ENCODE data around the gene LAMC1. TPM values are rescaled to one million over a fixed set of nuclear protein-coding genes. Genes with fewer than 3 reads are reported as not detected.

The LAMC1 gene
- total and polyA plus RNA-seq, 4 donors: 23.4 to 272 (median 116) TPM

DNA sequence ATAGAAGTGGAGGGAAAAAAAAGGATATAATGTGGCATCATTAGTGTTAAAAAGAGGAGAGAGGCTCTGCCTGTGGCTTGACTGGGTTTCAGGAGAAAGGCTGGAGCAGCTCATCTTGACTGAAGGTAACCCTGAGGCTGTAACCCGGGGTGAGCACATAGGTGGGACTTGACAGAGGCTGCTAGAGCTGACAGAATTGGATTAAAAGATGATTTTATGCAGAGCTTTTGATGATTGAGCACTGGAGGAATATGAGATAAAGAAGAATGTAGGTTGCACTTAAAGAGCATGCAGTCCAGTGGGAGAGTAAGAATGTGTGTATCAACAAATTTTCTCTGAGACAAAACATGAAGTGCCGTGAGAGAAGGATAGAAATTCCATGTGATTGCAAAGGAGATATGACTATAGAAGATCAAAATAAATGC, 17.3 kb downstream of the LAMC1 start:
- Histone ChIP-seq H3K36me3 (ENCODE audit: control insufficient read depth in 4 of 4, insufficient read depth in 4 of 4, low read length in 4 of 4) (no peaks in the 10 kb centered on the region), H3K4me1 (ENCODE audit: control insufficient read depth in 5 of 5, insufficient read depth in 5 of 5, low read length in 5 of 5) (peaks cover 3 to 40% (median 11%) of the 10 kb centered on the region in 5 donors), H3K4me3 (no peak overlapping the region), H3K27ac (ENCODE audit: low read depth in 1 of 2, low read length in 1 of 2) (peak overlapping the region; percentile 41 to 64), H3K27me3 (ENCODE audit: control insufficient read depth in 3 of 3, insufficient read depth in 3 of 3, low read length in 2 of 3) (no peaks in the 10 kb centered on the region), H3K9ac (ENCODE audit: insufficient read depth in 1 of 2, low read length in 2 of 2) (no peak overlapping the region), H3K9me3 (ENCODE audit: control insufficient read depth in 4 of 4, insufficient read depth in 3 of 4, low read length in 3 of 4) (no peaks in the 10 kb centered on the region)
- ATAC-seq (ENCODE audit: insufficient read depth, low FRiP score) (no peak), DNase-seq (no peak)
- WGBS, 2 donors: 43 to 63% methylated on average over 2 of the region's 2 CpGs
- no peak for TF ChIP-seq CTCF (IDR thresholded peaks at IDR 0.05; ENCODE audit: control extremely low read depth, extremely low read depth)

GRCh38 chr1:183043254-183043653, 20.0 kb downstream of the LAMC1 start:
- no peaks in the 10 kb centered on the region for H3K9me3 ChIP-seq (ENCODE audit: control insufficient read depth in 4 of 4, insufficient read depth in 3 of 4, low read length in 3 of 4)
- no peak for ATAC-seq (ENCODE audit: insufficient read depth, low FRiP score)
- TF ChIP-seq CTCF (IDR thresholded peaks at IDR 0.05; ENCODE audit: control extremely low read depth, extremely low read depth): no peak
- no peak overlapping the region for H3K27ac ChIP-seq (ENCODE audit: low read depth in 1 of 2, low read length in 1 of 2)
- no peaks in the 10 kb centered on the region for H3K27me3 ChIP-seq (ENCODE audit: control insufficient read depth in 3 of 3, insufficient read depth in 3 of 3, low read length in 2 of 3)
- 62 to 76% methylated on average over 3 of the region's 3 CpGs for WGBS, 2 donors
- peaks cover 3 to 37% (median 11%) of the 10 kb centered on the region in 5 donors for H3K4me1 ChIP-seq (ENCODE audit: control insufficient read depth in 5 of 5, insufficient read depth in 5 of 5, low read length in 5 of 5)
- H3K4me3 ChIP-seq: no peak overlapping the region
- no peak overlapping the region for H3K9ac ChIP-seq (ENCODE audit: insufficient read depth in 1 of 2, low read length in 2 of 2)
- DNase-seq: no peak
- no peaks in the 10 kb centered on the region for H3K36me3 ChIP-seq (ENCODE audit: control insufficient read depth in 4 of 4, insufficient read depth in 4 of 4, low read length in 4 of 4)

DNA sequence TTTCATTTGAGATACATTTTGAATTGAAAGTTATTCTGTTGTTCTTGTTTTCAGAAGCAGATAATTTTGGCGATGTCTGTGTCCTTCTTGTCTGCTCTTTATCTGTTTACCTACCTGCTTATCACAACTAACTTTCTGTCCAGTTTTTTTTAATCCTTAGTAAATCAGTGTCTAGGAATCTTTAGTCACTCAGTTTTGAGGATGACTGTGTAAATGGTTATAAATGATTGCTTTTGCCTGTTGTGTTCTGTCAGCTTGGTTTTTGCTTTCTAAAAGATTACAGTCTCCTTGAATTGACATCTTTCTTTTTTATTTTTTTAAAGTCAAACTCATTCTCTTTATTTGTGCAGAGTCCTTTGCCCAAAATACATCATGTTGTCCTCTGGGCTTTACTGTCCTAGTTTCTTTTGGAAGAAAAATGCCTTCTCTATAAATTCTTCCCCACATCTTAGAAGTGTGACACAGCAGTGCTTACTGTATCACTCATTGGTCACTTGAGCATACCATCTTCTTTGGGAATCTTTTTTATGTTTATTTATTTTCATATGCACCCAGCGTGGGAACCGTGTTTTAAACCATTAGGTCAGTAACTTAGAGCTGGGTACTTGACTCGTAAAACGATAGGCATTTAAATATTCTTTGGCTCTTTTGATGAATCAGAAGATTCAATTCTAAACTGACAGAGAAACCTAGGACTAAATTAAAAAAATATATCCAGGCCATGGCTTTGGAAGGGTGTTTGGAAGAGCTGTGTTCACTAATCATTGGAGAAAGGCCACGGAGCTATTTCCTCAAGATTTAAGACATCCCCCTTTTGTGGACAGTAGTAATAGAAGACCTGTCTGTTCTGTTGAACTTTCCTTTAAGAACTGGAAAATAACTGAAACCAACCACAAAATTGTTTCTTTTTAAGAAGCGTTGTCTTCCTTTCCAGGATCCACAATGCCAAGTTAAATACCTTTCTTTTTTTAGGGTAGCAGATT, 20.9 kb downstream of the LAMC1 start:
- no peak overlapping the region for H3K9ac ChIP-seq (ENCODE audit: insufficient read depth in 1 of 2, low read length in 2 of 2)
- ATAC-seq (ENCODE audit: insufficient read depth, low FRiP score): no peak

More for the DNA sequence above, 20.9 kb downstream of the LAMC1 start:
- peaks cover 3 to 36% (median 11%) of the 10 kb centered on the region in 5 donors for H3K4me1 ChIP-seq (ENCODE audit: control insufficient read depth in 5 of 5, insufficient read depth in 5 of 5, low read length in 5 of 5)
- 59 to 72% methylated on average over 7 of the region's 7 CpGs for WGBS, 2 donors
- H3K27ac ChIP-seq (ENCODE audit: low read depth in 1 of 2, low read length in 1 of 2): no peak overlapping the region
- no peak for TF ChIP-seq CTCF (IDR thresholded peaks at IDR 0.05; ENCODE audit: control extremely low read depth, extremely low read depth)
- no peak overlapping the region for H3K4me3 ChIP-seq
- H3K9me3 ChIP-seq (ENCODE audit: control insufficient read depth in 4 of 4, insufficient read depth in 3 of 4, low read length in 3 of 4): no peaks in the 10 kb centered on the region
- H3K27me3 ChIP-seq (ENCODE audit: control insufficient read depth in 3 of 3, insufficient read depth in 3 of 3, low read length in 2 of 3): no peaks in the 10 kb centered on the region
- no peak for DNase-seq
- H3K36me3 ChIP-seq (ENCODE audit: control insufficient read depth in 4 of 4, insufficient read depth in 4 of 4, low read length in 4 of 4): no peaks in the 10 kb centered on the region
